KOPT-K1 (cell line): Measurements from ENCODE around the gene GCAT.

Source experiments
- H3K27ac ChIP-seq: fragments of 200-600 bp; sonication (generic); 2 replicates; pipeline ENCODE4 v1.5.1; 2016; ENCODE audit warnings: antibody characterized with exemption, mild to moderate bottlenecking, low read depth, low read length; ENCODE audit not compliant: poor library complexity, severe bottlenecking
- H3K36me3 ChIP-seq: fragments of 200-600 bp; sonication (generic); 2 replicates; pipeline ENCODE4 v1.5.1; 2017; ENCODE audit warnings: antibody characterized with exemption, mild to moderate bottlenecking, low read length, moderate library complexity; ENCODE audit not compliant: insufficient read depth
- H3K9me3 ChIP-seq: fragments of 200-600 bp; sonication (generic); 2 replicates; pipeline ENCODE4 v1.5.1; 2017; ENCODE audit warnings: antibody characterized with exemption, low read length, mild to moderate bottlenecking; ENCODE audit not compliant: insufficient read depth, poor library complexity, severe bottlenecking

The GCAT gene

DNA sequence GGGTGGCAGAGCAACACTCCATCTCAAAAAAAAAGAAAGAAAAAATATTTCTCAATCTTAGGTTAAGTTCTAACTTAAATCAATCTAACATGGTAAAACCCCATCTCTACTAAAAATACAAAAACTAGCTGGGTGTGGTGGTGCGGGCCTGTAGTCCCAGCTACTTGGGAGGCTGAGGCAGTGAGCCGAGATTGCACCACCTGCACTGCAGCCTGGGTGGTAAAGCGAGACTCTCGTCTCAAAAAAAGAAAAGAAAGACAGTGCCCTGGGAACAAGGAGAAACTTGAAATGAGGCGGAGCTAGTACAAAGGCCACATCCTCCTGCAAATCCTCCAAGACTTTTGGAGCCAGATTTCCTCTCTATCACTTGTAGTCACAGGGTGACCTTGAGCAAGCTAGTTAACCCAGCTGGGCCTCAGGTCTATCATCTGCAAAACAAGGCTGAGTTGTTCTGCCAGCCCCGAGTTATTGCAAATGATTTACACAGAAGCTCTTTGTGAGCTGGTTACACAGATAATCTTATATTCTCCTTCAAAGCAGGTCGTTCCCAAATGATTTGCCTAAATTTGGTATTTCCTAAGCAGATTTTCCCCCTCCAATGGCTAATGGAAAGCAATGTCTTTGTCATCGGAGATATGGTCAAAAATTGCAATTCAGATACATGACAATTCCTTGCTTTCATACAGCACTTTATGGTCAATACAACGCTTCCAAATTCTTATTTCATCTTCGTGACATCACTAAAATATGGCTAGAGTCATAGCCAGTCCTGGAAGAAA, 34.5 kb downstream of the GCAT start:
- Histone ChIP-seq H3K36me3 (peaks cover 33% of the 10 kb centered on the region), H3K27ac (no peak overlapping the region), H3K9me3 (peaks cover 5% of the 10 kb centered on the region)

DNA sequence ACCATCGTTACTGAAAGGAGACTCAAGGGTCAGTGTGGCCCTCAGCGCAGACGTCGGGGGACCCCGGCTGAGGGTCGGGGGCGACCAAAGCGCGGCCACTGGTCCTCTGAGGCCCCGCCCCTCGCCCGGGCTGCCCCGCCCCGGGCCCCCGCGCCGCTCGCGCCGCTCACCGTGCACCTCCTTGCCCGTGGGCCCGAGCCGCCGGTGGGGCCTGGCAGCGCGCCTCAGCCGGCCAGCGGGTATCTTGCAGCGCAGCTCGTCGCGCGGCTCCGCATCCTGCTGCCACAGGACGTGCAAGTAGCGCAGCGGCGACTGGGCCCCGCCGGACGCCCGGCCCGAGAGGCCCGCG, 36.0 kb downstream of the GCAT start:
- Histone ChIP-seq H3K36me3 (peaks cover 19% of the 10 kb centered on the region), H3K9me3 (peaks cover 5% of the 10 kb centered on the region), H3K27ac (peak overlapping the region; percentile 70)

DNA sequence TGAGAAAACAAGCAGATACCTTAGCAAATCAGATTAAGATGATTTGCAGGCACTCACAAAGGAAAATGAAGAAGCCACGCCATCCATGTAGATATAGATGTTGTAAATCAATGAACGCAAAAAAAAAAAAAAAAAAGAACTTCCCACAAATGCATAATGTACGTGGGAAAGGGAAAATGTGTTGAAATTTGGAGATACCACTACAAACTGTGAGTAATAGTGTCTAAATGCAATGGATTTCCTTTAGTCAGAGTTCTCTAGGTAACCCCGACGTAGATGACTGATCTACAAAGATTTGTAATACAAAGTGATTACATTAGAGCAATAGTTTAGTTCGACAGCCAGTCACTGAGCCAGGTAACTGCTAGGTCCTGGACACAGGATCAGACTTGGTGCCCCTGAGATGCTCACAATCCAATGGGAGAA, 37.2 kb downstream of the GCAT start:
- no peak overlapping the region for H3K27ac ChIP-seq
- peaks cover 7% of the 10 kb centered on the region; the same call in 1 of the 2 replicates for H3K36me3 ChIP-seq
- peaks cover 5% of the 10 kb centered on the region for H3K9me3 ChIP-seq

DNA sequence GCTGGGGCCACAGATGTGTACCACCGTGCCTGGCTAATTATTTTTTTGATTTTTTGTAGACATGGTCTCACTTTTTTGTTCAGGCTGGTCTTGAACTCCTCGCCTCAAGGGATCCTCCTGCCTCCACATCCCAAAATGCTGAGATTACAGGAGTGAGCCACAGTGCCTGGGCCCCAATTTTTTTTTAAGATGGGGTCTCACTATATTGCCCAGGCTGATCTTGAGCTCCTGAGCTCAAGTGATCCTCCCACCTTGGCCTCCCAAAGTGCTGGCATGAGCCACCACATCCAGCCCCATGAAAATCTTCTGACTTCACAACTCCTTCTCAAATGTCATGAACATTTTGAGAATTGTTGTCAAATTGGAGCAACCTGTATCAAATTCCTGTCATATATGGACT, 38.7 kb downstream of the GCAT start:
- Histone ChIP-seq H3K9me3 (peaks cover 5% of the 10 kb centered on the region), H3K27ac (no peak overlapping the region), H3K36me3 (peaks cover 10% of the 10 kb centered on the region)

DNA sequence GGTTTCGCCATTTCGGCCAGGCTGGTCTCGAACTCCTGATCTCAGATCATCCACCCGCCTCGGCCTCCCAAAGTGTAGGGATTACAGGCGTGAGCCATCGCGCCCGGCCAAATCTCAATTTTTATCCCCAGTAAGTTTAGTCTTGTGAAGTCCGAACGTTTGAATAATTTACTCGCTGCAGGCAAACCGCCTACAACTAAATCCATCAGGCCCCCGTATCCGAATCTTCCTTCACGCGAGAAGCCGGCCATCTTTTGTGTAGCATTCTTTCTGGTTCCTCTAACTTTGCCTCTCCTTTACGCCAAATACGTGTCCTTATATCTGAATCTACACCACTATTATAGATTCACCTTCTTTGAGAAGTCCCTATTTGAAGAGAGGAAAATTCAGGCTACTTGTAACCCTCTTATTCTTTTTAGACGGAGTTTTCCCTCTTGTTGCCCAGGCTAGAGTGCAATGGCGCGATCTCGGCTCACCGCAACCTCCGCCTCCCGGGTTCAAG, 40.9 kb downstream of the GCAT start:
- Histone ChIP-seq H3K27ac (peak overlapping the region; percentile 75), H3K9me3 (peaks cover 5% of the 10 kb centered on the region), H3K36me3 (peaks cover 32% of the 10 kb centered on the region)

DNA sequence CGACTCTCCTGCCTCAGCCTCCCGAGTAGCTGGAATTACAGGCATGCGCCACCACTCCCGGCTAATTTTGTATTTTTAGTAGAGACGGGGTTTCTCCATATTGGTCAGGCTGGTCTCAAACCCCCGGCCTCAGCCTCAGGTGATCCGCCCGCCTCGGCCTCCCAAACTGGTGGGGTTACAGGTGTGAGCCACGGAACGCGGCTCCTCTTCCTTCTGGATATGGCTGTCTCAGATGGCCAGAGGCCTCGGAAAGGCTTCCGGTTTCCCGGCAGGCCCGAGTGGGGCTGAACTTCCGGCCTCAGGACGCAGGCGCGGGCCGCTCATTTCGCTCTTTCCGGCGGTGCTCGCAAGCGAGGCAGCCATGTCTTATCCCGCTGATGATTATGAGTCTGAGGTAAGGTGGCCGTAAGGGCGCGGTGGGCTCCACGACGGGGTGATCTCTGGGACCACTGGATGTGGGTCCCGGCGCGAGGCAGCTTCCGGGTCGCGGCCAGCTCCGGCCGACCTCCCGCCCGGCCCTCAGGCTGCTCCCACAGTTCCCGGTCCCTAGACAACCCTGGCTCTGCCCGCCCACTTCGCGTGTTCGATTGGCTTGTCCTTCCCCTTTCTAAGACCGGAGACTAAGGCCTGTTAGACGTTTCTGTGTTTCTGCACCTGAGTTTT, 41.5 kb downstream of the GCAT start, which contains the start of gene EIF3L:
Gene EIF3L, plus strand, starts transcription at position 331 of the 663 bp plus-strand sequence. Its CDS starts 31 bp downstream, at position 362.
- peak within 1 kb of the TSS; percentile 75 for H3K27ac ChIP-seq
- peaks cover 5% of the 10 kb centered on the region for H3K9me3 ChIP-seq
- peaks cover 37% of the 10 kb centered on the region for H3K36me3 ChIP-seq

DNA sequence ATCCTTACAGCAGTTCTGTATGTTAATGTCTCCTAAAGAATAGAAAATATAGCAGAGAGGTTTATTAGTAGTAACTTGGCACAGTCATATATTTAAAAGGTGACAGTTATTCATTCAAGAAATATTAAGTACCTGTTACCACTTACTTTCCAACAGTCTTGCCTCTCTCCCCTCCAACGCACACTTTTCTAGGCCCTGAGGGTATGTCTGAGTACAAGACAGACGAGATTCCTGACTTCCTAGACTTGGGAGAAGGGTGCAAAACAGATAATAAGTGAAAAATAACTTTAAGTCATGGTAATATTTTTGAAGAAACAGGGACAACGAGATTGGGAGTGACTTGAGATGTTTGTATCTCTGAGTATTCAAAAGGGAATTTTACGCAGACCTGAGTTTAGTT, 43.1 kb downstream of the GCAT start:
- Histone ChIP-seq H3K9me3 (no peaks in the 10 kb centered on the region), H3K36me3 (peaks cover 53% of the 10 kb centered on the region), H3K27ac (no peak overlapping the region)

DNA sequence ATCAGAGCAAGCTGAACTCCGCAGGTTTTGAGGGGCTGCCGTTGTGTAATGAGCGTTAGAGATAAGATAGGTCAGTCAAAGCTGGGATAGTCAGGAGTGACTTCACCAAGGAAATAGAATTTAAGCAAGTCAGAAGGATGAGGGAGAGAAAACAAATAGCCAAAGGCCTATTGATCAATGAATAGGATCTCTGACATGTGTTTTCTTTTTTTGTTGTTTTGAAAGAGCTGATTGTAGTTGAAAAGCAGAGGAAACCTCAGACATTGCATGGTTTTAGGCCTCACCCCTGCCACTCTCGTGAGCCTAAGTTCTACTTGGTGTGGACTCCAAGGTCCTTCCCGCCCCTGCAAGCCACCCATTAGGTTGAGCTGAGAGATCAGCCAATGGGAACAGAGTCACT, 44.7 kb downstream of the GCAT start:
- Histone ChIP-seq H3K27ac (no peak overlapping the region), H3K36me3 (peaks cover 69% of the 10 kb centered on the region), H3K9me3 (no peaks in the 10 kb centered on the region)

DNA sequence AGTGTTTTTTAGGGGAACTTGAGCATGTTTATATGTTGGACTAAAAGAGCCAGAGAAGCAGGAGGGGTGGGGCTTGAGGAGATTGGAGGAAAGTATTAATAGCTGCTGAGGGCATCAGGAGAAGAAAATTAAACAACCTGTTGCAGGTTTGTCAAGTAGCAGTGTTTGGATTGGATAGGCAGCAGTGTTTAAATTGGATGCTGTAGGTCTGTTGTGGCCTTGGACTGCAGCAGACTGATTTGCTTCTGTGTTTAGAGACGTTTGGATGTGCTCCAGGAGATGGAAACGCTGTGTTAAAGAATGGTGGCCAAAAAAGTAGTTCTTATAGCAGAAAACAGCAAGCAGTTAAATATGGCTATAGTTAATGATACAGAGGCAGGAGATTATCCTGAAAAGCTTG, 47.2 kb downstream of the GCAT start:
- Histone ChIP-seq H3K27ac (no peak overlapping the region), H3K9me3 (no peaks in the 10 kb centered on the region), H3K36me3 (peaks cover 94% of the 10 kb centered on the region)

DNA sequence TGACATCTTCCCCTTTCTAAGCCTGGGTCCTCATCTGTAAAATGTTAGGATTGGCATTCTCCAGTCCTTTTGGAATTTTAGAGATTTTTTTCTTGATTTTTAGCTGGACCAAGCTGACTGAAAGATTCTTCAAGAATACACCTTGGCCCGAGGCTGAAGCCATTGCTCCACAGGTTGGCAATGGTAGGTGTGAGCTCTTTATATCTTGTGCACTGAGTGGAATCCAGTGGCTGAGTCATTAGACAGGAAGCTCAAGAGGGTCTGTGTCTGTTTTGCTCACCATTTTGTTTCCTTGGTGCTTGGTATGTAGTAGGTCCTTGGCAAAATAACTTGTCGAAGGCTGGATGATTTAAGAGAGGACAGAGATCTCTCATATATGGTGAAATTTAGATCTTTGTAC, 47.7 kb downstream of the GCAT start:
- H3K27ac ChIP-seq, result no peak overlapping the region
- peaks cover 99% of the 10 kb centered on the region for H3K36me3 ChIP-seq
- no peaks in the 10 kb centered on the region for H3K9me3 ChIP-seq

DNA sequence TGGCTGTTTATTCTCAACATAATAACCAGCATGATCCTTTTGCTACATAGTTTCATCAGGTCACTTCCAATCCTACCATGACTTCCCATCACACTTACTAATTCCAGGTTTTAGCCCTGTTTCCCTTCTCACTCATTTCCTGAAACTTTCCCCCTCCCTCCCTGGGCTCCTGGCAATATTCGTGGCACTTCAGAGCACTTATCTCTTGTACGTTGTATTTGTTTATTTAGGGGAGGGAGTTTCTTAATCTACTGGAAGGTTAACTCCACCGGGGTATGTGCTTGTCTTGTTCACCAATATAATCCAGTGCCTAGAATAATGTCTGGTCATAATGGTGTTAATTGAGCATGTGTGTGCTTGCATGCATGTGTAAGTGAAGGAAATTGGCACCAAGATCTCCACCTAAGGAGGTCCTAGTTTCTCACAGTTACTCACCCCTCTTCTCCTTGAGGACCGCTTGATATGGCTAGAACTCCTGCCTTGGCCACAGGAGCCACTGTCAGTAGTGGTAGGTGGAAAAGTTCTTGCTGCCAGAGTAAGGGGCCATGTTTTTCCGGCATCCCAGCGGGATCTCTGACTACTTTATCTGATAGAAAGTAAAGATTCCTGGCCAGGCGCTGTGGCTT, 53.2 kb downstream of the GCAT start:
- H3K9me3 ChIP-seq, result no peaks in the 10 kb centered on the region
- no peak overlapping the region for H3K27ac ChIP-seq
- H3K36me3 ChIP-seq, result peaks cover 99% of the 10 kb centered on the region

DNA sequence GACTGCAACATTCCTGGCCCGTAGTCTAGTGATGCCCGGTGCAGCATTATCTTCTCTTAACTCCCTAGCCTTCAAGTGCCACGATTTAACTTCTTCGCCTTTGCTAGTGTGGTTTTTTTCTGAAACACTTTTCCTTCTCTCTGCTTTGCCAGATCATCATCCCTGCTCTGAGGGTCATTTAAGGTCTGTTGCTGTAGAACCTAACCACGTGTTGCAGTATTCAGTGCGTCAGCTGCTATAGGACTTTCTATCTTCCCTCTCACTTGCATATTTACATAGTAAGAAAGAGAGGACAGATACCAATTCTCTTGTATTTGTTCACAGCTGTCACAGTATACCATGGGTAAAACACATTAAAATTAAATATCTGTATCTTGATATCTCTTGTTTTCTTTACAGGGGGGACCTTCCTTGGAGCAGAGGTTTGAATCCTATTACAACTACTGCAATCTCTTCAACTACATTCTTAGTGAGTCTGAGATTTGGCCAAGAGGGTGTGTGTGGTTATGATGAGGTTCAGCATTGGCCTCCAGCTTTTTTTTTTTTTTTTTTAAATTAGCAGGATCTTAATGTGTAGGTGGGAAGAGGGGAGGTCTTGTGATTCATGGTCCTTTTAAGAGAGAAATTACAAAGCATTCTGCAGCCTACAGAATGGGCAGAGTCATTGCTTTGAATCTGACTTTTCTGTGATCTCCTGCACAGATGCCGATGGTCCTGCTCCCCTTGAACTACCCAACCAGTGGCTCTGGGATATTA, 55.0 kb downstream of the GCAT start:
- Histone ChIP-seq H3K36me3 (peaks cover 99% of the 10 kb centered on the region), H3K27ac (no peak overlapping the region), H3K9me3 (no peaks in the 10 kb centered on the region)

DNA sequence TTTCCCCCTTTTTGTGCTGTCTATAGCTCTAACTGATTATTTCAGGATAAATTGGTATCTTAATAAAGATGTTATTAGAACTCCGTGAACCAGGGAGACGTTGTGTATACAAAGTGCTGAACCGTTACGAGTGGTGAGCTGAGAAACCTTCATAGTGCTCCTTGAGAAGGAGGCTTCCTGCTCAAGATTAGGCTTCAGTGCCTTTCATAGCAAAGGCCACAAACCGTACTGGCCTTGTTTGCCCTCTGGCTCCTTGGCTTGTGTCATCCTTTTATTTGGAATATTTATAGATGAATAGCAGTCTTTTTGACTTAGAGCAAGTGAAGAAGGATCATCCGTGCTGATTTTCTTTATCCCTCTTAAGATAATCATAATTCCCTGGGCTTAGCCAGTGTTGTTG, 57.8 kb downstream of the GCAT start:
- no peak overlapping the region for H3K27ac ChIP-seq
- H3K36me3 ChIP-seq, result peaks cover 100% of the 10 kb centered on the region
- H3K9me3 ChIP-seq, result no peaks in the 10 kb centered on the region
